ENCODE results near the gene ZDHHC7.
"Not testable (repeated sequence)": the region's sequence is repeated elsewhere in the genome, so short reads cannot be mapped to it uniquely, and the experiment has no call there.

DNA sequence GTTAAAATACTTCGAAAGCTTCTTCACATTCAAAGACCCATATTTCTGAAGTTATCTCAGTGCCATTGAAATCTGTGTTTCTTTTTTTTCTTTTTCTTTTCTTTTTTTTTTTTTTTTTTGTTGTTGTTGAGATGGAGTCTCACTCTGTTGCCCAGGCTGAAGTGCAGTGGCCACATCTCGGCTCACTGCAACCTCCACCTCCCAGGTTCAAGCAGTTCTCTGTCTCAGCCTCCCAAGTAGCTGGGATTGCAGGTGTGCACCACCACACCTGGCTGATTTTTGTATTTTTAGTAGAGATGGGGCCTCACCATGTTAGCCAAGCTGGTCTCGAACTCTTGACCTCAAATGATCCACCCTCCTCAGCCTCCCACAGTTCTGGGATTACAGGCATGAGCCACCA, 43.0 kb upstream of the ZDHHC7 start:
- TF ChIP-seq, protein P1, sequence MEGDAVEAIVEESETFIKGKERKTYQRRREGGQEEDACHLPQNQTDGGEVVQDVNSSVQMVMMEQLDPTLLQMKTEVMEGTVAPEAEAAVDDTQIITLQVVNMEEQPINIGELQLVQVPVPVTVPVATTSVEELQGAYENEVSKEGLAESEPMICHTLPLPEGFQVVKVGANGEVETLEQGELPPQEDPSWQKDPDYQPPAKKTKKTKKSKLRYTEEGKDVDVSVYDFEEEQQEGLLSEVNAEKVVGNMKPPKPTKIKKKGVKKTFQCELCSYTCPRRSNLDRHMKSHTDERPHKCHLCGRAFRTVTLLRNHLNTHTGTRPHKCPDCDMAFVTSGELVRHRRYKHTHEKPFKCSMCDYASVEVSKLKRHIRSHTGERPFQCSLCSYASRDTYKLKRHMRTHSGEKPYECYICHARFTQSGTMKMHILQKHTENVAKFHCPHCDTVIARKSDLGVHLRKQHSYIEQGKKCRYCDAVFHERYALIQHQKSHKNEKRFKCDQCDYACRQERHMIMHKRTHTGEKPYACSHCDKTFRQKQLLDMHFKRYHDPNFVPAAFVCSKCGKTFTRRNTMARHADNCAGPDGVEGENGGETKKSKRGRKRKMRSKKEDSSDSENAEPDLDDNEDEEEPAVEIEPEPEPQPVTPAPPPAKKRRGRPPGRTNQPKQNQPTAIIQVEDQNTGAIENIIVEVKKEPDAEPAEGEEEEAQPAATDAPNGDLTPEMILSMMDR (IDR thresholded peaks at IDR 0.05; ENCODE audit: low read depth, low read length): not testable (repeated sequence)
- not testable (repeated sequence) for TF ChIP-seq EZH2phosphoT487 (IDR thresholded peaks at IDR 0.05; ENCODE audit: low read depth)
